K562 (cell line): Measurements from ENCODE around the gene MTFMT. TPM values are rescaled to one million over a fixed set of nuclear protein-coding genes. Genes with fewer than 3 reads are reported as not detected.
A peak's percentile ranks its signal among the peaks of the same experiment; 100 is the strongest.

ENCODE experiments used
- IRF2 ChIP-seq: sonication (generic); formaldehyde crosslinking; IDR thresholded peaks from 2 replicates; pipeline ENCODE4 v1.8.1; 2022; ENCODE audit warnings: mild to moderate bottlenecking, missing genetic modification reagents
- KLF10 ChIP-seq: fragments of 250-450 bp; sonication (Bioruptor Pico); IDR thresholded peaks from 2 replicates; pipeline ENCODE4 v1.6.1; 2021; ENCODE audit warnings: matching md5 sums
- SOX6 ChIP-seq: fragments of 450-650 bp; IDR thresholded peaks from 2 replicates; pipeline ENCODE4 v1.6.1; 2014; ENCODE audit warnings: mild to moderate bottlenecking
- ZNF584 ChIP-seq: fragments of 200-800 bp; sonication (Bioruptor generic); IDR thresholded peaks from 2 replicates; pipeline ENCODE4 v1.6.1; 2016; ENCODE audit warnings: low read depth, mild to moderate bottlenecking, missing genetic modification characterization, missing compliant biosample characterization
- polyA plus RNA-seq, 8 experiments: library from polyadenylated mRNA; depleted of rRNA in 4 of 8; stranded (reverse) in 5 of 8; unstranded in 3 of 8; fragments of >200 nt; fragmentation: Nextera tagmentation in 2 of 8; fragmentation: Illumina TruSeq in 1 of 8; extraction: Ambion mirVana in 2 of 8; extraction: Trizol in 1 of 8; gene quantifications; 2 replicates each; pipeline versions ENCODE4 v1.2.1 to v1.2.3, GENCODE V29; 2011 to 2014; ENCODE audit warnings: inconsistent platforms in 1 of 8, missing spikeins in 1 of 8
- total RNA-seq, 7 experiments: library from RNA; depleted of rRNA in 6 of 7; stranded (reverse); fragments of >200 nt in 6 of 7; fragmentation: Illumina TruSeq in 2 of 7; extraction: Trizol in 2 of 7; gene quantifications; 2 replicates each; pipeline versions ENCODE4 v1.2.1 to v1.2.3, GENCODE V29; 2011 to 2021; ENCODE audit warnings: low replicate concordance in 1 of 7
- TF ChIP-seq, protein P1 (sequence below): sonication (generic); formaldehyde crosslinking; IDR thresholded peaks from 2 replicates; pipeline ENCODE4 v1.8.0; 2022; ENCODE audit warnings: missing genetic modification reagents, mild to moderate bottlenecking, moderate library complexity, borderline replicate concordance
- TF ChIP-seq, protein P2 (sequence below): fragments of 250-450 bp; sonication (Bioruptor Pico); IDR thresholded peaks from 2 replicates; pipeline ENCODE4 v1.4.0; 2020; ENCODE audit warnings: mild to moderate bottlenecking, moderate library complexity, borderline replicate concordance
- TF ChIP-seq, protein P3 (sequence below), 2 experiments: IDR thresholded peaks in 1 of 2; conservative IDR thresholded peaks in 1 of 2; 2 replicates each; pipeline ENCODE4 v1.6.1; 2016; ENCODE audit warnings: low read depth in 2 of 2, mild to moderate bottlenecking in 1 of 2, missing compliant biosample characterization in 1 of 2, missing genetic modification characterization in 1 of 2, moderate library complexity in 1 of 2
- TF ChIP-seq, protein P4 (sequence below): fragments of 450-650 bp; IDR thresholded peaks from 2 replicates; pipeline ENCODE4 v1.6.1; 2016

The MTFMT gene
- total and polyA plus RNA-seq, 9 of the 15 experiments (the other 6 are each of a cell fraction or from before 2014, with no cell fraction given): 1.4 to 31.1 (median 16.2) TPM

DNA sequence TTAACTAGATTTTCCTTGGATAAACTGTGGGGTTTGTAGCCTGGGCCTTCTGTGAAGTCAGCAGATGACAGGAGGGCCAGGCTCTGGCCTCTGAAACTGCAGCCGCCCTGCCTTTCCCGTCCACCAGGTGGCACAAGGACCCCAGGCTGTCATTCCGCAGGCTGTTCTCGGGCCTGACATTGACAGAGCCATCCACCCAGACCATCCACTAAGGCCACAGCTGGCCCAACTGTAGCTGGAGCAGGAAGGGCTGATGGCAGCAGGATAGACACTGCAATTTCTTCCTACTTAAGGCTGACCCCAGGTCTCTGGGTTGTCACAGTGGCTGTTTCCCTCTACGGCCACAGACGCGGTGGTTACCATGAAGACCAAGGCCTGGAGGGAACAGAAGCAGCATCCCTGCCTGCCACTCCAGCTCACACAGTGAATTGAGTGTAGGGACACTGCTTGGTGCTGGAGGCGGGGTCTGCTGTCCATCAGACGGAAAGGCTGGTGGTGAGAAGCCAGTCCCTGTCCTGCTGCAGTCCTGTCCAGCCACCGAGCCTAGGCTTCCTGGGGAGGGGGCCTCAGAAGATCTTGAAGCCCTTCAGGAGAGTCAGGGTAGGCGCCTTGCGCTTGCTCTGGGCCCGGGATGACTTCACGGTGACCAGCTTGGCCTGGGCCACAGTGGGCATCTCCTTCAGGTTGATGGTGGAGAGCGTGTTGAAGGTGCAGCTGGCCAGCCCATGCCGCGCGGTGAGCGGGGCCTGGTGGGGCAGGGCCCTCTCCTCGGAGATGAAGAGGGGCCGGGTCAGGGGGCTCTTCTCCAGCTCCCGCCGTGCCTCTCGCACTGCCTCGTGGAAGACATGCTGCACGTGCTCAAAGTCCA lies 25.1 kb upstream of the MTFMT start (continued):
- TF ChIP-seq KLF10 (CRISPR knock-in tag) (no peak), SOX6 (no peak), IRF2 (CRISPR knock-in tag) (no peak), ZNF584 (CRISPR knock-in tag) (no peak)
- TF ChIP-seq, protein P1, sequence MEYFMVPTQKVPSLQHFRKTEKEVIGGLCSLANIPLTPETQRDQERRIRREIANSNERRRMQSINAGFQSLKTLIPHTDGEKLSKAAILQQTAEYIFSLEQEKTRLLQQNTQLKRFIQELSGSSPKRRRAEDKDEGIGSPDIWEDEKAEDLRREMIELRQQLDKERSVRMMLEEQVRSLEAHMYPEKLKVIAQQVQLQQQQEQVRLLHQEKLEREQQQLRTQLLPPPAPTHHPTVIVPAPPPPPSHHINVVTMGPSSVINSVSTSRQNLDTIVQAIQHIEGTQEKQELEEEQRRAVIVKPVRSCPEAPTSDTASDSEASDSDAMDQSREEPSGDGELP (CRISPR knock-in tag): peak; percentile 72
- TF ChIP-seq, protein P2, sequence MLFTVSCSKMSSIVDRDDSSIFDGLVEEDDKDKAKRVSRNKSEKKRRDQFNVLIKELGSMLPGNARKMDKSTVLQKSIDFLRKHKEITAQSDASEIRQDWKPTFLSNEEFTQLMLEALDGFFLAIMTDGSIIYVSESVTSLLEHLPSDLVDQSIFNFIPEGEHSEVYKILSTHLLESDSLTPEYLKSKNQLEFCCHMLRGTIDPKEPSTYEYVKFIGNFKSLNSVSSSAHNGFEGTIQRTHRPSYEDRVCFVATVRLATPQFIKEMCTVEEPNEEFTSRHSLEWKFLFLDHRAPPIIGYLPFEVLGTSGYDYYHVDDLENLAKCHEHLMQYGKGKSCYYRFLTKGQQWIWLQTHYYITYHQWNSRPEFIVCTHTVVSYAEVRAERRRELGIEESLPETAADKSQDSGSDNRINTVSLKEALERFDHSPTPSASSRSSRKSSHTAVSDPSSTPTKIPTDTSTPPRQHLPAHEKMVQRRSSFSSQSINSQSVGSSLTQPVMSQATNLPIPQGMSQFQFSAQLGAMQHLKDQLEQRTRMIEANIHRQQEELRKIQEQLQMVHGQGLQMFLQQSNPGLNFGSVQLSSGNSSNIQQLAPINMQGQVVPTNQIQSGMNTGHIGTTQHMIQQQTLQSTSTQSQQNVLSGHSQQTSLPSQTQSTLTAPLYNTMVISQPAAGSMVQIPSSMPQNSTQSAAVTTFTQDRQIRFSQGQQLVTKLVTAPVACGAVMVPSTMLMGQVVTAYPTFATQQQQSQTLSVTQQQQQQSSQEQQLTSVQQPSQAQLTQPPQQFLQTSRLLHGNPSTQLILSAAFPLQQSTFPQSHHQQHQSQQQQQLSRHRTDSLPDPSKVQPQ (CRISPR knock-in tag): no peak
- TF ChIP-seq, protein P3, sequence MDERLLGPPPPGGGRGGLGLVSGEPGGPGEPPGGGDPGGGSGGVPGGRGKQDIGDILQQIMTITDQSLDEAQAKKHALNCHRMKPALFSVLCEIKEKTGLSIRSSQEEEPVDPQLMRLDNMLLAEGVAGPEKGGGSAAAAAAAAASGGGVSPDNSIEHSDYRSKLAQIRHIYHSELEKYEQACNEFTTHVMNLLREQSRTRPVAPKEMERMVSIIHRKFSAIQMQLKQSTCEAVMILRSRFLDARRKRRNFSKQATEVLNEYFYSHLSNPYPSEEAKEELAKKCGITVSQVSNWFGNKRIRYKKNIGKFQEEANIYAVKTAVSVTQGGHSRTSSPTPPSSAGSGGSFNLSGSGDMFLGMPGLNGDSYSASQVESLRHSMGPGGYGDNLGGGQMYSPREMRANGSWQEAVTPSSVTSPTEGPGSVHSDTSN (CRISPR knock-in tag; IDR thresholded peaks at IDR 0.05; ENCODE audit: low read depth): no peak
- TF ChIP-seq, protein P3 (tag; conservative IDR thresholded peaks at IDR 0.05; ENCODE audit: low read depth): 0 out of 2 replicates have a peak, but pooled peaks have one; percentile 51
- TF ChIP-seq, protein P4, sequence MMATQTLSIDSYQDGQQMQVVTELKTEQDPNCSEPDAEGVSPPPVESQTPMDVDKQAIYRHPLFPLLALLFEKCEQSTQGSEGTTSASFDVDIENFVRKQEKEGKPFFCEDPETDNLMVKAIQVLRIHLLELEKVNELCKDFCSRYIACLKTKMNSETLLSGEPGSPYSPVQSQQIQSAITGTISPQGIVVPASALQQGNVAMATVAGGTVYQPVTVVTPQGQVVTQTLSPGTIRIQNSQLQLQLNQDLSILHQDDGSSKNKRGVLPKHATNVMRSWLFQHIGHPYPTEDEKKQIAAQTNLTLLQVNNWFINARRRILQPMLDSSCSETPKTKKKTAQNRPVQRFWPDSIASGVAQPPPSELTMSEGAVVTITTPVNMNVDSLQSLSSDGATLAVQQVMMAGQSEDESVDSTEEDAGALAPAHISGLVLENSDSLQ: peak; percentile 78
